Mesodermal cell (in vitro differentiated cells): Measurements from ENCODE around the gene LRRIQ1.

Source experiments
- H3K27ac ChIP-seq: 2 replicates; pipeline ENCODE4 v1.7.0; 2013; ENCODE audit warnings: mild to moderate bottlenecking, low read depth, low read length, moderate library complexity; ENCODE audit not compliant: severe bottlenecking
- H3K36me3 ChIP-seq: 2 replicates; pipeline ENCODE4 v1.7.1; 2013; ENCODE audit warnings: mild to moderate bottlenecking, low read length, moderate library complexity; ENCODE audit not compliant: control insufficient read depth, insufficient read depth
- H3K4me1 ChIP-seq: one replicate; pipeline ENCODE4 v1.7.1; 2013; ENCODE audit warnings: mild to moderate bottlenecking, low read length; ENCODE audit not compliant: insufficient read depth, control insufficient read depth, poor library complexity, severe bottlenecking
- H3K4me3 ChIP-seq: 2 replicates; pipeline ENCODE4 v1.7.0; 2013; ENCODE audit warnings: low read length, control low read depth, mild to moderate bottlenecking; ENCODE audit not compliant: insufficient read depth, poor library complexity, severe bottlenecking; ENCODE audit errors: extremely low read depth
- H3K9me3 ChIP-seq: 2 replicates; pipeline ENCODE4 v1.7.1; 2013; ENCODE audit warnings: mild to moderate bottlenecking, low read length, moderate library complexity; ENCODE audit not compliant: control insufficient read depth
- WGBS, 2 experiments: methylation state at CpG; one replicate each; pipeline ENCODE4 v1.1.5; 2013; ENCODE audit warnings: missing lambda C conversion rate in 2 of 2; ENCODE audit not compliant: insufficient coverage in 2 of 2; 5-methylcytosine and 5-hydroxymethylcytosine counted together

LRRIQ1 gene

DNA sequence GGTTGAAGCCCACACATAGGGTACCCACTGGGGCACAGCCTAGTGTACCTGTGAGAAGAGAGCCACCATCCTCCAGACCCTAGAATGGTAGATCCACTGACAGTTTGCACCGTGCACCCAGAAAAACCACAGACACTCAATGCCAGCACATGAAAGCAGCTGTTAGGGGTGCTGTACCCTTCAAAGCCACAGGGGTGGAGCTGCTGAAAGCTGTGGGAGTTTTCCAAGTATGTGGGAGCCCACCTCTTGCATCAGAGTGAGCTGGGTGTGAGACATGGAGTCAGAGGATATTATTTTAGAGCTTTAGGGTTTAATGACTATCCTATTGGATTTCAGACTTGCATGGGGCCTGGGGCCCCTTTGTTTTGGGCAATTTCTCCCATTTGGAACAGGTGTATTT, 30.5 kb upstream of the LRRIQ1 start:
- 67% methylated on average over 1 of the region's 1 CpG; no CpG with 5 or more reads in 1 of the 2 experiments for WGBS, 2 experiments
- Histone ChIP-seq H3K36me3 (no peaks in the 10 kb centered on the region), H3K4me1 (no peaks in the 10 kb centered on the region), H3K9me3 (no peaks in the 10 kb centered on the region), H3K4me3 (no peak overlapping the region), H3K27ac (no peak overlapping the region)

- WGBS, 2 experiments = no CpG with 5 or more reads among the region's 1 CpG
- no peaks in the 10 kb centered on the region for H3K9me3 ChIP-seq
- H3K4me1 ChIP-seq = no peaks in the 10 kb centered on the region
- H3K36me3 ChIP-seq = no peaks in the 10 kb centered on the region
- no peak overlapping the region for H3K4me3 ChIP-seq
- no peak overlapping the region for H3K27ac ChIP-seq
Observed at GRCh38 chr12:85006206-85006605, 29.9 kb upstream of the LRRIQ1 start.

DNA sequence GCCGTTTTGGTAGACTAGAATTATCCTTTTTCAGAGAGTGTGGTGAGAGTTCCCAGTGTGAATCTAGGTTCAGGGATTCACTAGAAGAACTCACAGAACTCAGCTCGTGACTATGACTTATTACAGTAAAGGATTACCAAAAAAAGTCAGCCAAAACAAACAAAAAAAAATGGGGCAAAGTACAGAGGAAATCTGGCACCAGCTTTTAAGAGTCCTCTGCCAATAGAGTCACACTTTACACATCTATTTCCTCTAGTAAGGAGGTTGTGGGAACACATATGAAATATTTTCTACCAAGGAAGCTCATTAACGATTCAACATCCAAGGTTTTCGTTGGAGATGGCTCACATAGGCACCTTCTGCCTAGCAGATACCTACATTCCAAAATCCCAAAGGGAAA, 28.3 kb upstream of the LRRIQ1 start:
- no peaks in the 10 kb centered on the region for H3K36me3 ChIP-seq
- H3K27ac ChIP-seq = no peak overlapping the region
- H3K4me1 ChIP-seq = no peaks in the 10 kb centered on the region
- H3K4me3 ChIP-seq = no peak overlapping the region
- no CpG with 5 or more reads among the region's 4 CpGs for WGBS, 2 experiments
- H3K9me3 ChIP-seq = no peaks in the 10 kb centered on the region

GRCh38 chr12:85016413-85016812, 19.7 kb upstream of the LRRIQ1 start:
- Histone ChIP-seq H3K4me1 (no peaks in the 10 kb centered on the region), H3K27ac (no peak overlapping the region), H3K36me3 (no peaks in the 10 kb centered on the region), H3K9me3 (no peaks in the 10 kb centered on the region), H3K4me3 (no peak overlapping the region)
- no CpG with 5 or more reads among the region's 1 CpG for WGBS, 2 experiments

DNA sequence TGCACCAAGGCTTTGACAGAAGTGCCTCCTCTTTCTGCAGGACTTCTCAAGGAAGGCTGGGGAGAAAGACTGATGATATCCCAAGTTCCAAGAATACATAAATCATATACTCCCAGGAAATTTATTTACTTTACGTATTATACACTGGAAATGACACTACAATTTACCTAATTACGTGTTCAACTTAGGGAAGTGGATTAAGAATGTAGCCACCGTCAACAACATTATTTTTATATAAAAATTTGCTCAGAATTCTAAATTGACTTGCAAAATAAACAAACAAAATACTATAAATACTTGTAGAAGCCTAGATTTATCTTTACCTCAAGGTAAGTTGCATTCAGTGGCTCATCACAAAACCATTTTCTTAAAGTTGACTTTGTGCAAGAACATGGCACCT, 19.0 kb upstream of the LRRIQ1 start:
- Histone ChIP-seq H3K4me1 (no peaks in the 10 kb centered on the region), H3K9me3 (no peaks in the 10 kb centered on the region), H3K4me3 (no peak overlapping the region), H3K27ac (no peak overlapping the region), H3K36me3 (no peaks in the 10 kb centered on the region)
- no CpG with 5 or more reads among the region's 3 CpGs for WGBS, 2 experiments

- no peak overlapping the region for H3K27ac ChIP-seq
- no peak overlapping the region for H3K4me3 ChIP-seq
- H3K4me1 ChIP-seq = no peaks in the 10 kb centered on the region
- no peaks in the 10 kb centered on the region for H3K36me3 ChIP-seq
- no peaks in the 10 kb centered on the region for H3K9me3 ChIP-seq
Observed at GRCh38 chr12:85017618-85018017, 18.5 kb upstream of the LRRIQ1 start.

DNA sequence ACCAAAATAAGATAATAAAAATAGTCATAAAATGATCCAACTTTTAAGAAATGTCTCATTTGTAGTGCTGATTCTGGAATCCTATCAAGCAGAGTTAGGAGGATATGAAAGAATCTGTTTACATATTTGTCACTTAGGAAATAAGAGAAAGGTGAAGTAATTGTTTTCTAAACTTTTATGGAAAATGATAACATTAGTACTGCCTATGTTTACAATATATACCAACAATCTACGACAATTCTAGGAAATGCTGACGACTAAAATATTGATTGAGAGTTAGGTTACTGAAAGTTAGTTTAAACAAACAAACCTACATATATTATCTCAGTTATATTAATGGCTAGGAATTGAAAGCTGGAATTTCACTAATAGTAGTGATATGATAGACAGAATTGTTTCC, 18.1 kb upstream of the LRRIQ1 start:
- WGBS, 2 experiments = no CpG with 5 or more reads among the region's 2 CpGs
- no peaks in the 10 kb centered on the region for H3K36me3 ChIP-seq
- H3K4me1 ChIP-seq = no peaks in the 10 kb centered on the region
- H3K9me3 ChIP-seq = no peaks in the 10 kb centered on the region
- H3K4me3 ChIP-seq = no peak overlapping the region
- H3K27ac ChIP-seq = no peak overlapping the region

- Histone ChIP-seq H3K36me3 (no peaks in the 10 kb centered on the region), H3K4me3 (no peak overlapping the region), H3K4me1 (no peaks in the 10 kb centered on the region), H3K9me3 (no peaks in the 10 kb centered on the region), H3K27ac (no peak overlapping the region)
Observed at GRCh38 chr12:85029456-85029855, 6.7 kb upstream of the LRRIQ1 start.

- Histone ChIP-seq H3K4me3 (peak overlapping the region; percentile 42), H3K27ac (no peak overlapping the region), H3K9me3 (no peaks in the 10 kb centered on the region), H3K4me1 (no peaks in the 10 kb centered on the region), H3K36me3 (no peaks in the 10 kb centered on the region)
- 20% methylated on average over 2 of the region's 3 CpGs; no CpG with 5 or more reads in 1 of the 2 experiments for WGBS, 2 experiments
Observed at GRCh38 chr12:85036733-85037132, 582 bp downstream of the LRRIQ1 start.

GRCh38 chr12:85041395-85041794, 5.2 kb downstream of the LRRIQ1 start:
- no peak overlapping the region for H3K4me3 ChIP-seq
- H3K4me1 ChIP-seq = no peaks in the 10 kb centered on the region
- no peaks in the 10 kb centered on the region for H3K9me3 ChIP-seq
- no CpG with 5 or more reads among the region's 1 CpG for WGBS, 2 experiments
- no peak overlapping the region for H3K27ac ChIP-seq
- H3K36me3 ChIP-seq = no peaks in the 10 kb centered on the region

DNA sequence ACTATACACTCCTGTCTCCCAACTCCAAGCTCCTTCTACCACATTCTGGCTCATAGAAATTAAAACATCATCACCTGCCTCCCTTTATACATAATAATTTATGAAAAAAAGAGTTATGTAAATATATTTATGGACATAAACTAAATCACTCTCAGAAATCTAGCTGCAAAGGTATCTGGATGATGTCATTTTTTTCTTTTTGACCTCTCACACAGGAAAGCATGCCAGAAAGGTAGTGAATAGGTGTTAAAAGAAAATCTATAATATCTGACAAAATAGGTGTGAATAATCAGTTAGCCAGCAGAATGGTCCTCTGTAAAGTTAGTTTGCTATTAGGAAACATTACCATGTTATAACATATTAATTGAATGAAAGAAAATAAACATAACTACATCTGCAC, 7.7 kb downstream of the LRRIQ1 start:
- Histone ChIP-seq H3K4me1 (no peaks in the 10 kb centered on the region), H3K36me3 (no peaks in the 10 kb centered on the region), H3K9me3 (no peaks in the 10 kb centered on the region), H3K27ac (no peak overlapping the region), H3K4me3 (no peak overlapping the region)

GRCh38 chr12:85057370-85057963, 21.3 kb downstream of the LRRIQ1 start:
- no CpG with 5 or more reads among the region's 2 CpGs for WGBS, 2 experiments
- no peaks in the 10 kb centered on the region for H3K36me3 ChIP-seq
- no peak overlapping the region for H3K4me3 ChIP-seq
- H3K27ac ChIP-seq = no peak overlapping the region
- no peaks in the 10 kb centered on the region for H3K4me1 ChIP-seq
- no peaks in the 10 kb centered on the region for H3K9me3 ChIP-seq
